ENCODE results near the gene TEX44.
"Not testable (repeated sequence)": the region's sequence is repeated elsewhere in the genome, so short reads cannot be mapped to it uniquely, and the experiment has no call there.

The TEX44 gene

DNA sequence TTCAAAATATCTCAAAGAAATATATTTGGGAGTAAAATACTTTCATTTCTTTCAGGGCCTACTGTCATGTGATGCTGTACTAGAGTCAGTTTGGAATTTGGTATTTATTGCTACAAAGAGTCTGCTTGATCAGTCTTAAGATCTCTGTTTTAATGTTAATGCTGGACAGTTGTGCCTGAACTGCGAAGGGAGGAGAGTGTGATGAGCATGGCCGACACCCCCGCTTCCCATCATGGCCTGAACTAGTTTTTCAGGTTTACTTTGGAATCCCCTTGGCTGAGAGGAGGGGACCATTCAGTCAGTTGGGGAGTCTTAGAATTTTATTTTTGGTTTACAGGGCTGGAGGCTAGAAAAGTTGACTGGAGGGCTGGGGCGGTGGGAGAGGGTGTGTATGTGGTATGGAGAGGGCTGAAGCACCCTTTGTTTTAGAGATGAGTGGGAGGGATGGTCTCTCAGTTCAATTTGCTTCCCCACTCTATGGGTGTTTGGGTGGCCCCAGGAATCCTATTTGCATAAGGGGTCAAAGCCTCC, 20.9 kb upstream of the TEX44 start:
- DNase-seq (ENCODE audit: low spot score) = no peak

GRCh38 chr2:231573096-231573495, 19.6 kb upstream of the TEX44 start:
- DNase-seq (ENCODE audit: low spot score) = no peak

DNA sequence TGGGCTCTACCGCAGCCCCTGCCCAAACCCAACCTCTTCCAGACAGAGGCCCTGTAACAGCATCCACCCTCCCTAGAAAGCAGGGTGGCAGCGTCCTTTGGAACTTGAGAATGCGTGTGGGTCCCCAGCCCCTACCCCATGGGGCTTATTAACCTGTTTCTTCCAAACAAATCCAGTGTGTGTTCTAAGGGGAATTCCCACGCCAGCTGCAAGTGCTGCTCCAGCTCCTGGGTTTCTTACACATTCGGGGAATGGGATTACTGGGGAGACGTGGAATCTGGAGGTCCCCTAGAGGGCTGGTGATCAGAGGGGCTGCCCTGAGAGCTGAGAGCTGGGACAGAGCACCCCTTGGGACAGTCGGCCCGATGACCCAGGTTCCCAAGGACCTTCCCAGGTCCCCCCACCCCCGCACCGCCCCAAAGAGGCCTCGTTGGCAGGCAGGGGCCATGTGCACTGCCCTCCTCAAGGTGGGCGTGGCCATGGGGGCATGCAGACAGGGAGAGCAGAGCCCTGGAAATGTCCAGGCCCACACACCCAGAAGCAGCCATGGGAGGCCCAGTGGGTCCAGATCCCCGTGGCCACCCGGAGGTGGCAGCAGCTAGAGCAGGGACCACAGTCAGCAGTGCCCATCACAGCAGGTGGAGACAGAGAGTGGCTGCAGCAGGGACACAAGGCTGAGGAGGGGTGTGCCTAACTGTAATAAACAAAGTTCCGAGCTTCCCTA, 18.8 kb upstream of the TEX44 start:
- no peak for DNase-seq (ENCODE audit: low spot score)

DNA sequence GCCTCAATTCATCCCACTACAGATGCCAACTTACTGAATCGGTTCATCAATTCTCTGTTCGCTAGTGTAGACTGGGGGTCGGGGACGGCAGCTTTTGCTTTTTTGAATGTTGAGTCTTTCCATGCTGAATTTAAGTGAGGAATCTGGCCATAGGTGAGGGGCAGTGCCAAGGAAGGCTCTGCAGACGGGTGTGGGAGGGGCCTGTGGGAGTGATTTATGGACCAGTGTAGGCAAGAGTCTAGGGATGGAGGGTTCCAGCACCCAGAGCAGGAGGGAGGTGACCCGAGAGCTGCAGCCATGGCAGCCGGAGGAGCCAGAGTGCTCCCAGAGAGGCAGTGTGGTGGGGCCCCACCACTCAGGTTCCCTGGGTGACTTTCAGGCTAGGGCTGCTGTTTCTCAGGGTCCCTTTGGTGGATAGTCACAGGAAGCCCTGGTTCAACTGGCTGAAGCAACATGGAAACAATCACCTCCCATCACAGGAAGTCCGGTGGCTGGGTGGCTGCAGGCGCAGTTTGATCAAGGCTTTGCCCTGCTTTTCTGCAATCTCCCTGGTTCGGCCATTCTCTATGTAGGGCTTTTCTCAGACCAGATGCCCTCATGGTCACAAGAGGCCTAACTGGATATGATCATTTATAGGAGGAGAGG, 16.9 kb upstream of the TEX44 start:
- DNase-seq (ENCODE audit: low spot score) = no peak

- no peak for DNase-seq (ENCODE audit: low spot score)
Measured at GRCh38 chr2:231576465-231576864, 16.2 kb upstream of the TEX44 start.

GRCh38 chr2:231578655-231579054, 14.0 kb upstream of the TEX44 start:
- DNase-seq (ENCODE audit: low spot score) = not testable (repeated sequence)

DNA sequence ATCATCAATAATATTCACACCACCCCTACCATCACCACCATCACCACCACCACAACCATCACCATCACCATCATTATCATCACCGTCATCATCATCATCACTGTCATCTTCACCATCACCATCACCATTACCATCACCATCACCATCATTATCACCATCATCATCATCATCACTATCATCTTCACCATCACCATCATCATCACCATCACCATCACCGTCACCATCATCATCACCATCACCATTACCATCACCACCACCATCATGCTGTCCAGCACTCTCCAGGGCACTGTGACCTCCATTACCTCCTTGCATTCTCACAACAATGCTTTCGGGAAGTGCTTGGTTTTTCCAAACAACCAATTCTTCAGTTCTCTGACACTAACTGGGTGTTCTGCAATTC, 13.1 kb upstream of the TEX44 start:
- no peak for DNase-seq (ENCODE audit: low spot score)

DNA sequence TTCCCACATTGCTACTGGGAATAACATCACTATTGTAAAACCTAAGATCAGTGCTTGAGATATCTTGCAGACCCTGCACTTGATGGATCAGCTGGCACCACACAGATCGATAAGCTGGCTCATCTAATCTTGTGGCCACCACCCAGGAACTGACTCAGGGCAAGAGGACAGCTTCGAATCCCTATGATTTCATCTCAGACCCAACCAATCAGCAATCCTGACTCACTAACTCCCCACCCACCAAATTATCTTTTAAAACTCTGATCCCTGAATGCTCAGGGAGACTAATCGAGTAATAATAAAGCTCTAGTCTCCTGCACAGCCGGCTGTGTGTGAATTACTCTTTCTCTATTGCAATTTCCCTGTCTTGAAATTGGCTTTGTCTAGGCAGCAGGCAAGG, 11.3 kb upstream of the TEX44 start:
- DNase-seq (ENCODE audit: low spot score) = no peak

DNA sequence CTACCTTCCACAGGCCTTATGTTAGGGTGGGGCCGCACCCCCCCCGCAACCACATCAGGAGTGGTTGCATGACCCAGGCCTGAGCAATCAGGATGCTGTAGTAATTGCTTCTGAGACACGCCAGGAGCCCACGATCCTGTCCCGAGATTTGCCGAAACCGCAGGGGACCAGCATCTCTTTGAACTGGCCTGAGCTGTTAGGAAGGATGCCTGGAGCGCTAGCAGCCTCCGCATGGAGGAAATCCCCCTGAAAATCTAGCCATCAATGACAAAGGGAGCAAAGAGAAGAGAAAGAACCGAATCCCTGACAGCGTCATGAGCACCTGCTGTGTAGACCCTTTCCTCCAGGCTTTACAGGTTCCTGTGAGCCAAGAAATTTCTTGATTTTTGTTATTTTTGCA, 8.7 kb upstream of the TEX44 start:
- DNase-seq (ENCODE audit: low spot score) = no peak

GRCh38 chr2:231587744-231588143, 4.9 kb upstream of the TEX44 start:
- not testable (repeated sequence) for DNase-seq (ENCODE audit: low spot score)

- no peak for DNase-seq (ENCODE audit: low spot score)
Measured at GRCh38 chr2:231589656-231590055, 3.0 kb upstream of the TEX44 start.

GRCh38 chr2:231590614-231591013, 2.0 kb upstream of the TEX44 start:
- no peak for DNase-seq (ENCODE audit: low spot score)

- no peak for DNase-seq (ENCODE audit: low spot score)
Measured at GRCh38 chr2:231593666-231594065, 1.0 kb downstream of the TEX44 start.

GRCh38 chr2:231597014-231597611, 4.4 kb downstream of the TEX44 start:
- DNase-seq (ENCODE audit: low spot score) = no peak

- DNase-seq (ENCODE audit: low spot score) = no peak
Measured at GRCh38 chr2:231597627-231598026, 5.0 kb downstream of the TEX44 start.

DNA sequence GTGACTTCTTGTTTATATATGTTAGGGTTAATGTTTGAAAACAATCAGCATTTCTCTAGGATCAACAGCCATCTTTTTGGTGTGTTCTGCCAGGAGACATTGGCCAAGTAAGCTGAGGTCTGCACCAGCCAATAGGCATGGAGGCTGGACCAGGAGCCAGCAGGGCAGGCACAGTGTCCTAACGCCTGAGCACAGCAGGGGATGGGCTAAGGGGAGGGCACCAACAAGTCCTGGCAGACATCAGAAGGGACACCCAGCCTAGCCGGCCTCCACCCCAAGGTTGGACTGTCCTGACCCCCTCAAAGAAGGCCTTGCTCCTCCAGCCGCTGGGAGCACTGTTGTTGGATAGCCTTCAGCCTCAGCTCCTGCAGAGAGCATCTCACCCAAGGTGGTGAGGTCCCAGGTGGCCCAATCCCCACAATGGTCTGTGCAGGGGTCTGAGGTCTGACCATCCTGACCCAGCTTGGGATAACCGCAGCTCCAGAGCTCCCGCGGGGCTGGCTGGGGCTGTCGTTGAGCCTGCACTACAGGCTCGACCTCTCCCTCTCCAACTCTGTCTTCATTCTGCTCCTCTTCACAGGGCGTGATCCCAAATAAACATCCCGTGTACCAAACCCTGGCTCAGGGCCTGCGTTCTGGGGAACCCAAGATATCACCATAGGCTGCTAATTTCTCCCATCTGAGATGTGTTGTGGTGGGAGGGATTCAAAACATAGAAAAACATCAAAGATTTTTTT, 8.1 kb downstream of the TEX44 start:
- no peak for DNase-seq (ENCODE audit: low spot score)

DNA sequence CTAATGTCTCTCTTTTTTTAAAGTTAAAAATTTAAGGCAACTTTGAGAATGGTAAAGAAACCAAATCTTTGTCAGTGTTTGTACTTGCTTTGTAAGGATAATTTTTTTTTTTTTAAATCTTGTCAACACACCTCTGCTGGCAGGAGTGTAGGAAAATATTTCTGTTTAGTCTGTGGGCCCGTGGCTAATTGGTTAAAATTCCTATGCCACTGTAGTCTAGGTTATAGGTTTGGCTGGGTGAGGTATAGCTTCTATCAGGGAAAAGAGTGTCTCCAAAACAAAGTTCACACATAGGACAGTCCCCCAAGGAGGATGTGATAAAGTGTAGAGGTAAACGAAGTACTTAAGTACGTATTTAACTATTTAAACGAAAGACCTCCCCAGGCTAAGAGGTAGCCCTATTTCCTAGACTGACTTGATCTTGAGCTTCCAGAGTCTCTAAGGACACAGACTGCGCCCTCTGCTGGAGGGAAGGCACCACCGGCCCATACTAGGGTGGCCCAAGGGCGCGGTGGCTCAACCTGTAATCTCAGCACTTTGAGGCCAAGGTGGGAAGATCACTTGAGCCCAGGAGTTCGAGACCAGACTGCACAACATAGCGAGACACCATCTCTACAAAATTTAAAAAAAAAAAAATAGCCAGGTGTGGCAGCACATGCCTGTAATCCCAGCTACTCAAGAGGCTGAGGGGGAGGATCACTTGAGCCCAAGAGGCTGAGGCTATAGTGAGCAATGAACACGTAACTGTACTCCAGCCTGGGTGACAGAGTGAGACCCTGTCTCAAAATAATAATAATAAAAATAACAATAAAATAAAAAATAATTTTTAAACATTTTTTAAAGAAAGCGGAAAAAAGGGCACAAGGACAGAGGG, 8.9 kb downstream of the TEX44 start:
- DNase-seq (ENCODE audit: low spot score) = peak; percentile 80

- DNase-seq (ENCODE audit: low spot score) = no peak
Measured at GRCh38 chr2:231602859-231603467, 10.3 kb downstream of the TEX44 start.

DNA sequence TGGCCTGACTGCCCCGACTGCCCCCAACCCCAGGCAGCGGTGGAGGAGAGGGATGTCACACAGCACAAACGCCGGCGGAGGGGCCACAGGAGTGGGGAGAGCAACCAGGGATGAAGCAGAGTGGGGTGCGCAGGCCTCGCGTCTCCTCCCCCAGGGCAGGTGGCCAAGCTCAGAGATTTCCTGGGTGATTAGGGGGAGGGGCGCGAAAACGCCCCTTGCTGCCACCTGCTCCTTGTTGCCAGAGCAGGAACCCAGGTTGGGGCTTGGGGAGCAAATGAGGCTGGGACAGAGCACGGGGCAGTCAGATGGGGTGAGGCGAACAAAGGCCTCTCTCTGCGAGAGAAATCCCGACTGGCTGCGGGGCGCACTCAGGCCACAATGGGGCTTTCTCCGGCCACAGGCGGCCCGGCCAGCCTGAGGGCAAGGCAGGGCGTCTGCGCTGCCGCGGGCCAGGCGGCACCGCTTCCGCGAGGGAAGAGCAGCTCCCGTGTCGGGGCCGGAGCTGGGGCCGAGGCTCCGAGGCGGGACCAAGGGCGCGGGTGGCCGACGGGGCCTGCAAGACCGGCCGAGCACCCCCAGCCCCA, 11.5 kb downstream of the TEX44 start:
- peak; percentile 91 for DNase-seq (ENCODE audit: low spot score)

- peak; percentile 99 for DNase-seq (ENCODE audit: low spot score)
Measured at GRCh38 chr2:231604685-231605606, 12.3 kb downstream of the TEX44 start.
